CD4-positive, alpha-beta T cell (primary cell): ENCODE measurements around the gene RNU7-1. TPM values are rescaled to one million over a fixed set of nuclear protein-coding genes. Genes with fewer than 3 reads are reported as not detected.

ENCODE experiments used
- ATAC-seq: fragments of 200-7000 bp; cut with Tn5 transposase; one replicate; pipeline ENCODE4 v1.10.0; 2022; ENCODE audit warnings: mild to moderate bottlenecking; ENCODE audit not compliant: poor library complexity
- CTCF ChIA-PET: fragments of 350-600 bp; sonication (Branson Sonifier 250); formaldehyde crosslinking; loops from one replicate; lab custom pipeline; 2021; ENCODE audit warnings: antibody characterized with exemption, inconsistent platforms; lab: Charles Lee
- POLR2A ChIA-PET: fragments of 350-600 bp; sonication (Branson Sonifier 250); formaldehyde crosslinking; loops from one replicate; lab custom pipeline; 2021; ENCODE audit warnings: antibody characterized with exemption, inconsistent platforms; lab: Charles Lee
- DNase-seq, 14 experiments: peaks; one replicate each; pipeline ENCODE4 v3.0.0-alpha.2; 2013 to 2020; ENCODE audit warnings: mixed read lengths in 2 of 14
- H3K27ac ChIP-seq, 2 donors: one replicate each; pipeline versions ENCODE4 v1.5.1 to v1.7.0; 2013; ENCODE audit warnings: low read length in 2 of 2, low read depth in 1 of 2, mild to moderate bottlenecking in 1 of 2
- H3K27me3 ChIP-seq, 2 experiments: 1 replicate in 1 of 2; 2 replicates in 1 of 2; pipeline versions ENCODE4 v1.6.1 to v1.7.0; 2013; ENCODE audit warnings: low read length in 2 of 2, control low read depth in 1 of 2, mild to moderate bottlenecking in 1 of 2, moderate library complexity in 1 of 2; ENCODE audit not compliant: insufficient read depth in 2 of 2, control insufficient read depth in 1 of 2
- H3K36me3 ChIP-seq: one replicate; pipeline ENCODE4 v1.6.1; 2013; ENCODE audit warnings: low read length, control low read depth; ENCODE audit not compliant: insufficient read depth
- H3K4me1 ChIP-seq: one replicate; pipeline ENCODE4 v1.6.1; 2013; ENCODE audit warnings: low read length, control low read depth; ENCODE audit not compliant: insufficient read depth
- H3K4me3 ChIP-seq: one replicate; pipeline ENCODE4 v1.5.1; 2013; ENCODE audit warnings: mild to moderate bottlenecking, low read length, moderate library complexity
- H3K9me3 ChIP-seq, 2 experiments: 1 replicate in 1 of 2; 2 replicates in 1 of 2; pipeline versions ENCODE4 v1.6.1 to v1.7.0; 2013; ENCODE audit warnings: low read length in 2 of 2, mild to moderate bottlenecking in 2 of 2, control low read depth in 1 of 2, moderate library complexity in 1 of 2; ENCODE audit not compliant: control insufficient read depth in 1 of 2, insufficient read depth in 1 of 2
- H3K27ac Mint-ChIP-seq: one replicate; pipeline ENCODE4 v1.8.0; 2020; ENCODE audit warnings: mixed read lengths
- H3K27me3 Mint-ChIP-seq: one replicate; pipeline ENCODE4 v1.8.0; 2021; ENCODE audit warnings: mixed read lengths
- H3K36me3 Mint-ChIP-seq: one replicate; pipeline ENCODE4 v1.8.0; 2021; ENCODE audit warnings: low read depth, mixed read lengths
- H3K4me1 Mint-ChIP-seq: one replicate; pipeline ENCODE4 v1.8.0; 2021; ENCODE audit warnings: low read depth, mixed read lengths
- H3K4me3 Mint-ChIP-seq: one replicate; pipeline ENCODE4 v1.8.0; 2020; ENCODE audit warnings: mild to moderate bottlenecking, mixed read lengths
- H3K9me3 Mint-ChIP-seq: one replicate; pipeline ENCODE4 v1.8.0; 2020; ENCODE audit warnings: mixed read lengths
- CTCF ChIP-seq: fragments of 200-600 bp; IDR thresholded peaks from one replicate; pipeline ENCODE4 v1.8.0; 2022; ENCODE audit warnings: antibody characterized with exemption, mild to moderate bottlenecking
- intact Hi-C, 2 experiments: fragments of 100-400 bp; cut with DNase I in 1 of 2; cut with micrococcal nuclease in 1 of 2; formaldehyde crosslinking; loops; one replicate each; pipeline versions ENCODE4 v1.15.1 to v1.9.0; 2023 to 2025; cut with DNase I, micrococcal nuclease
- total RNA-seq, 174 experiments: library from RNA in 2 of 174; stranded (reverse) in 2 of 174; gene quantifications; one replicate each; pipeline ENCODE4 v1.2.3 and lab custom pipeline; 2021 to 2026

RNU7-1 gene
- total RNA-seq, 2 experiments from 2014 or later: not detected

GRCh38 chr12:6899427-6899826, 44.2 kb upstream of the RNU7-1 start:
- no peak for DNase-seq
- POLR2A ChIA-PET: interaction anchor here (1.2 to 1.5 kb wide), 2 partner anchors 27 to 44 kb away, joined by 3 to 4 read pairs; partner anchors contain the start of genes C12orf57 and RNU7-1
- H3K27me3 ChIP-seq: no peaks in the 10 kb centered on the region
- TF ChIP-seq CTCF: no peak
- no peaks in the 10 kb centered on the region for H3K36me3 Mint-ChIP-seq
- ATAC-seq: no peak
- no peaks in the 10 kb centered on the region for H3K4me1 Mint-ChIP-seq
- H3K4me3 ChIP-seq: no peak overlapping the region
- CTCF ChIA-PET: interaction anchor here (2.2 kb wide), 1 partner anchor 8 kb away, joined by 12 read pairs; no protein-coding TSS in a partner anchor
- H3K9me3 Mint-ChIP-seq: no peaks in the 10 kb centered on the region
- no peaks in the 10 kb centered on the region for H3K9me3 ChIP-seq
- H3K36me3 ChIP-seq: no peaks in the 10 kb centered on the region
- H3K27ac ChIP-seq: no peak overlapping the region
- H3K27me3 Mint-ChIP-seq: no peaks in the 10 kb centered on the region
- peaks cover 8% of the 10 kb centered on the region for H3K4me1 ChIP-seq
- no peak overlapping the region for H3K27ac Mint-ChIP-seq
- intact Hi-C loops: no loop called here
- no peak overlapping the region for H3K4me3 Mint-ChIP-seq

GRCh38 chr12:6899837-6900519, 43.6 kb upstream of the RNU7-1 start:
- Mint-ChIP-seq H3K27me3 (no peaks in the 10 kb centered on the region), H3K4me3 (no peak overlapping the region), H3K27ac (no peak overlapping the region), H3K36me3 (no peaks in the 10 kb centered on the region), H3K4me1 (no peaks in the 10 kb centered on the region), H3K9me3 (no peaks in the 10 kb centered on the region)
- Histone ChIP-seq H3K4me3 (no peak overlapping the region), H3K27ac (no peak overlapping the region), H3K9me3 (no peaks in the 10 kb centered on the region), H3K36me3 (no peaks in the 10 kb centered on the region), H3K27me3 (no peaks in the 10 kb centered on the region), H3K4me1 (peaks cover 12% of the 10 kb centered on the region)
- peak in 3 of 14 experiments; percentile 29 to 50 (median 48) for DNase-seq
- POLR2A ChIA-PET: interaction anchor here (1.2 to 1.5 kb wide), 2 partner anchors 27 to 44 kb away, joined by 3 to 4 read pairs; partner anchors contain the start of genes C12orf57 and RNU7-1
- intact Hi-C loops: loop anchor here in 1 of 2 experiments (10.0 kb wide), 1 partner anchor 295 kb away; no protein-coding TSS in a partner anchor
- CTCF ChIA-PET: interaction anchor here (1.3 to 2.2 kb wide), 2 partner anchors 9 to 27 kb away, joined by 5 to 12 read pairs; partner anchors contain the start of gene SPSB2
- ATAC-seq: no peak
- TF ChIP-seq CTCF: no peak

- DNase-seq (no peak), ATAC-seq (no peak)
- H3K4me1 Mint-ChIP-seq: no peaks in the 10 kb centered on the region
- no peak overlapping the region for H3K27ac Mint-ChIP-seq
- Histone ChIP-seq H3K36me3 (no peaks in the 10 kb centered on the region), H3K4me1 (peaks cover 21% of the 10 kb centered on the region), H3K4me3 (no peak overlapping the region), H3K27ac (no peak overlapping the region), H3K27me3 (no peaks in the 10 kb centered on the region), H3K9me3 (no peaks in the 10 kb centered on the region)
- no peaks in the 10 kb centered on the region for H3K27me3 Mint-ChIP-seq
- intact Hi-C loops: loop anchor here in 1 of 2 experiments (10.0 kb wide), 1 partner anchor 292 kb away; no protein-coding TSS in a partner anchor
- no peak for TF ChIP-seq CTCF
- POLR2A ChIA-PET: interaction anchor here (1.1 kb wide), 1 partner anchor 12 kb away, joined by 3 read pairs; no protein-coding TSS in a partner anchor
- CTCF ChIA-PET: interaction anchor here (1.5 to 2.6 kb wide), 2 partner anchors 11 to 35 kb away, joined by 4 to 15 read pairs; no protein-coding TSS in a partner anchor
- no peaks in the 10 kb centered on the region for H3K36me3 Mint-ChIP-seq
- no peaks in the 10 kb centered on the region for H3K9me3 Mint-ChIP-seq
- no peak overlapping the region for H3K4me3 Mint-ChIP-seq
Measured at GRCh38 chr12:6902448-6902847, 41.2 kb upstream of the RNU7-1 start.
